RWPE2 (cell line): Measurements from ENCODE around the gene PFKP.

Source experiments
- ATAC-seq: fragments of 200-7000 bp; cut with Tn5 transposase; 3 replicates; pipeline ENCODE4 v1.9.1; 2021; ENCODE audit warnings: low read depth
- DNase-seq: peaks from one replicate; pipeline ENCODE4 v3.0.0-alpha.2; 2020; ENCODE audit warnings: low spot score
- H3K27ac ChIP-seq: fragments of 450-650 bp; 2 replicates; pipeline ENCODE4 v1.5.1; 2017; ENCODE audit warnings: mild to moderate bottlenecking; ENCODE audit not compliant: poor library complexity, severe bottlenecking
- H3K27me3 ChIP-seq: fragments of 250-450 bp; sonication (Bioruptor Pico); 2 replicates; pipeline ENCODE4 v1.5.1; 2021; ENCODE audit warnings: mild to moderate bottlenecking, moderate library complexity; ENCODE audit not compliant: insufficient read depth, poor library complexity, severe bottlenecking
- H3K36me3 ChIP-seq: fragments of 250-450 bp; sonication (Bioruptor Pico); 2 replicates; pipeline ENCODE4 v1.5.1; 2020; ENCODE audit warnings: low read depth, mild to moderate bottlenecking, moderate library complexity
- H3K4me1 ChIP-seq: fragments of 250-450 bp; sonication (Bioruptor Pico); 2 replicates; pipeline ENCODE4 v1.5.1; 2021; ENCODE audit warnings: mild to moderate bottlenecking, moderate library complexity; ENCODE audit not compliant: insufficient read depth, poor library complexity, severe bottlenecking
- H3K4me3 ChIP-seq: fragments of 250-450 bp; sonication (Bioruptor Pico); 2 replicates; pipeline ENCODE4 v1.5.1; 2021; ENCODE audit warnings: mild to moderate bottlenecking, moderate library complexity; ENCODE audit not compliant: severe bottlenecking
- H3K9me3 ChIP-seq: fragments of 250-450 bp; sonication (Bioruptor Pico); 2 replicates; pipeline ENCODE4 v1.5.1; 2021; ENCODE audit warnings: mild to moderate bottlenecking, moderate library complexity; ENCODE audit not compliant: severe bottlenecking
- TF ChIP-seq, protein P1 (sequence below): fragments of 450-650 bp; IDR thresholded peaks from one replicate; pipeline ENCODE4 v1.5.1; 2017; ENCODE audit warnings: mild to moderate bottlenecking, moderate library complexity; ENCODE audit not compliant: poor library complexity, severe bottlenecking

PFKP gene

DNA sequence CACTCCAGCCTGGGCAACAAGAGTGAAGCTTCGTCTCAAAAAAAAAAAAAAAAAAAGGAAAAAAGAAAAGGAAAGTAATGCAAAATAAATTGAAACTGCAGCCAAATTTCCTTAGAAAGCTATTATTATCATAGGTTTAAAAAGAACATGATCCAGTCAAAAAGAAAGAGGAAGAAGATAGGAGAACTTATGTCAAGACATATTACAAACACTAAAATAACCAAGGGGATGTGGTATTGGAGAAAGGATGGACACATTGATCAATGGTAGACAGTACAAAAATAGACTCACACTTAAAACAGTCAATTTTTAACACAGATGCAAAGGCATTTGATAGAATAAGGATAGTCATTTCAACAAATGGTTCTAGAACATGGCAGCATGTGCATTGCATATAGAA is 27.3 kb upstream of the PFKP start:
- H3K27me3 ChIP-seq = no peaks in the 10 kb centered on the region

DNA sequence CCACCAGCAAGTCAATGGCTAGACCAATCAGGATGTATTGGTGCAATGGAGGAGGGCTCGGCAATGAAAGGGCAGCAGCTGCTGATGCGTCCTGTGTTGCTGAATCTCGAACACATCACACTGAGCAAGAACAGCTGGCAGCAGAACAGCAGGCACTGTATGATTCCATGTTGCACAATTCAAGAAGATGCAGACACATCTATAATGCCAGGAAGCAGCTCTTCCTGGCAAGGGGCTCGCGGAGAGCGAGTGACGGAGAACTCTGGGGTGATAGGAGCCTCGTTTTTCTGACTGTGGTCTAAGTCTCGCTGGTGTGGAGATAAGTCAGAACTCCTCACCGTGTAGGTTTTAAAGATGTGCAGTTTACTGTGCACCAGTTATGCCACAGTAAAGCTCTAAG is 24.8 kb upstream of the PFKP start:
- Histone ChIP-seq H3K27me3 (no peaks in the 10 kb centered on the region), H3K4me1 (peaks cover 8% of the 10 kb centered on the region), H3K4me3 (no peak overlapping the region), H3K27ac (no peak overlapping the region), H3K9me3 (no peaks in the 10 kb centered on the region), H3K36me3 (no peaks in the 10 kb centered on the region)
- DNase-seq (no peak), ATAC-seq (no peak)
- TF ChIP-seq, protein P1, sequence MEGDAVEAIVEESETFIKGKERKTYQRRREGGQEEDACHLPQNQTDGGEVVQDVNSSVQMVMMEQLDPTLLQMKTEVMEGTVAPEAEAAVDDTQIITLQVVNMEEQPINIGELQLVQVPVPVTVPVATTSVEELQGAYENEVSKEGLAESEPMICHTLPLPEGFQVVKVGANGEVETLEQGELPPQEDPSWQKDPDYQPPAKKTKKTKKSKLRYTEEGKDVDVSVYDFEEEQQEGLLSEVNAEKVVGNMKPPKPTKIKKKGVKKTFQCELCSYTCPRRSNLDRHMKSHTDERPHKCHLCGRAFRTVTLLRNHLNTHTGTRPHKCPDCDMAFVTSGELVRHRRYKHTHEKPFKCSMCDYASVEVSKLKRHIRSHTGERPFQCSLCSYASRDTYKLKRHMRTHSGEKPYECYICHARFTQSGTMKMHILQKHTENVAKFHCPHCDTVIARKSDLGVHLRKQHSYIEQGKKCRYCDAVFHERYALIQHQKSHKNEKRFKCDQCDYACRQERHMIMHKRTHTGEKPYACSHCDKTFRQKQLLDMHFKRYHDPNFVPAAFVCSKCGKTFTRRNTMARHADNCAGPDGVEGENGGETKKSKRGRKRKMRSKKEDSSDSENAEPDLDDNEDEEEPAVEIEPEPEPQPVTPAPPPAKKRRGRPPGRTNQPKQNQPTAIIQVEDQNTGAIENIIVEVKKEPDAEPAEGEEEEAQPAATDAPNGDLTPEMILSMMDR = no peak

More for the DNA sequence above, 27.3 kb upstream of the PFKP start:
- Histone ChIP-seq H3K9me3 (no peaks in the 10 kb centered on the region), H3K36me3 (no peaks in the 10 kb centered on the region), H3K27ac (no peak overlapping the region), H3K4me1 (no peaks in the 10 kb centered on the region), H3K4me3 (no peak overlapping the region)
- TF ChIP-seq, protein P1 = no peak
- no peak for ATAC-seq
- no peak for DNase-seq

GRCh38 chr10:3043512-3044368 is 23.6 kb upstream of the PFKP start:
- no peaks in the 10 kb centered on the region for H3K9me3 ChIP-seq
- TF ChIP-seq, protein P1 = peak; percentile 88
- H3K27me3 ChIP-seq = no peaks in the 10 kb centered on the region
- no peak overlapping the region for H3K27ac ChIP-seq
- peaks cover 8% of the 10 kb centered on the region for H3K4me1 ChIP-seq
- DNase-seq (no peak), ATAC-seq (peak; percentile 75)
- H3K36me3 ChIP-seq = no peaks in the 10 kb centered on the region
- H3K4me3 ChIP-seq = no peak overlapping the region

GRCh38 chr10:3045471-3046209 is 21.7 kb upstream of the PFKP start:
- Histone ChIP-seq H3K4me3 (no peak overlapping the region), H3K27ac (peak overlapping the region; percentile 74)

More at GRCh38 chr10:3045471-3046209, 21.7 kb upstream of the PFKP start:
- no peaks in the 10 kb centered on the region for H3K27me3 ChIP-seq
- no peaks in the 10 kb centered on the region for H3K9me3 ChIP-seq
- ATAC-seq = peak; percentile 75
- no peaks in the 10 kb centered on the region for H3K36me3 ChIP-seq
- DNase-seq = no peak
- TF ChIP-seq, protein P1 = no peak
- H3K4me1 ChIP-seq = peaks cover 8% of the 10 kb centered on the region
